Measurements from ENCODE around the gene MTUS2. TPM values are rescaled to one million over a fixed set of nuclear protein-coding genes. Genes with fewer than 3 reads are reported as not detected.
"Not testable (repeated sequence)": the region's sequence is repeated elsewhere in the genome, so short reads cannot be mapped to it uniquely, and the experiment has no call there.

MTUS2 gene
- polyA plus RNA-seq, 3 donors from 2014 or later, result 0.02 TPM; not detected in 2

DNA sequence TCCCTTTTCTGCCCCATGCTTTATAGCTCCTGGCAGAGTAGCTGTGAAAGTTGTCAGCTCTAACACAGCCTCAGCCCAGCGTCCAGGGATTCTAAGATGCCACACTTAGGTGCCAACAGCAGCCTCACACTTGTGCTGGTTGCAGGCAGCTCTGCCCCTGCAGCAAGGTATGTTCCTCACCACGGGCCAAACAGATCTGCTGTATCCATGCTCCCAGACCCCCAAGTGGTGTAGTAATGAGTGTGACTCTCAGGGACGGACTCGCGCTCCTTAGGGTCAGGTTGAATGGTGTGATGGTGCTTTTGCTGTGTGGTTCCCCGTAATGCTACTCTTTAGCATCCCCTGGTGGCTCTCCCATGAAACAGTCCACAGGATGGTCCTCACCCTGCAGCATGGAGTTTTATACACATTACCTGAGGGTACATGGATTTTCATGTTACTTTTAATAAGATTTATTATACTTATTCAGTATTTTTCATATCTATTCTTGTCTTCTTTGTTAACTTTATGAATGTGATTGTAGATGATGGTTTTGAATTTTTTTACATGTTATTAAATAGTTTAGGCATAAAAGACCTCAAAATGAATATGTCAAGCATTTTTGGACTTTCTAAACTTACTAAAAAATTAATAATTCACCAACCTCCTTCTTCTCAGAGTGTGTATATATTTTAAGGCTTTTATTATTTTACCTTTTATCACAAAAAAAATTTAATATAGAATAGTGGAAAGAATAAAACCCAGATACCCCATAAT lies 542.9 kb downstream of the MTUS2 start:
- Mint-ChIP-seq H3K4me1 (no peaks in the 10 kb centered on the region), H3K36me3 (no peaks in the 10 kb centered on the region), H3K9me3 (no peaks in the 10 kb centered on the region), H3K27ac (no peak overlapping the region), H3K4me3 (no peak overlapping the region), H3K27me3 (ENCODE audit: low read depth in 3 of 3) (peaks cover 2 to 10% (median 6%) of the 10 kb centered on the region in 3 donors)
- DNase-seq, result peak in 1 of 3 donors; percentile 16

DNA sequence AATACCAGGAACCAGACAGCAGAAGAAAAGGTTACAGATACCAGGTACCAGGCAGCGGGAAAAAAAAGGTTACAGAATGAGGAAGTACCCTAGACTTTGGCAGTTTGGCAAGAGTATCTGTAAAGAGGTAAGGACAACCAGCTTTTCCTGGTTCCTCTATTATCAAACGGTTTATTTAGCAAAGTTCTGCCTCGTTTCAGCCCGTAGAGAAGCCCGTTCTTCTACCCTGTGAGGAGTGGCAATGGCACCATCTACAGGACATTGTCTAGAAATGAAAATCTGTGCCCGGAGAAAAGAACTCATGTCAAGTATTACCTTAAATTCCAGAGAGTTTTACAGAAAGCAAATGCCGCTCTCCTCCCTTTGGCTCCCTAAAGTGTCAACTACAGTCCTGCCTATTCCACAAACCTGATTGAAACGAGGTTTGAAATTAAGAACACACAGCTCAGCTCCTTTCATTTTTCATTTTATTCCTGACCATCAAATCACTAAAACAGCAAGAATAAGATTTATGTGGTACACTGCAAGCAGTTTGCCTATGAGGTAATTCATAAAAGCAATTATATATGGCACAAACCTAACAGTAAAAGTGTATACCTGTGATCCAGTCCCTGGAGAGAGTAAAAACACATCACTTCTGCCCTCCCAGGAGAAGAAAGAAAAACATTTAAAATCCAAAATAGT lies 549.1 kb downstream of the MTUS2 start:
- Mint-ChIP-seq H3K4me1 (no peaks in the 10 kb centered on the region), H3K9me3 (peaks cover 0 to 2% (median 0%) of the 10 kb centered on the region in 6 donors), H3K27me3 (ENCODE audit: low read depth in 3 of 3) (peaks cover 0 to 15% (median 7%) of the 10 kb centered on the region in 3 donors), H3K36me3 (no peaks in the 10 kb centered on the region), H3K4me3 (no peak overlapping the region), H3K27ac (no peak overlapping the region)
- DNase-seq, result no peak

DNA sequence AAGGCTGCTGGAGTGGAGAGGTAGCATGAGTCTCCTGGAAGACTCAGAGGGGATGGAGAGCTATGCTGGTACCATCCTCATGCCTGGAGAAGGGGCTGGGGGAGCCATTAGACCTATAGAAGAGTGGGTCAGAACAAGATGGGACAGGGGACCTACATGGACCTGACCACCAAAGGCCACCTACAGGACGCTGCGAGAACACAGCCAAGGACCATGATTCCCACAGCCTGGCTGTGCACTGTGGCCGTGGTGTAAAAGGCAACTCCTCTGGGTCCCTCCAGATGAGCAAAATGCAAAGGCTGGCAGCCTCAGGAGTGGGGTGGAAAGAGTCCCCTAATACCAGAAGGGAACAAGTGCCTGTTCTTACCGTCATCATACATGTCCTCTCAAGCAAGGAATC lies 559.1 kb downstream of the MTUS2 start:
- H3K27me3 Mint-ChIP-seq (ENCODE audit: low read depth in 3 of 3), result peaks cover 0 to 9% (median 4%) of the 10 kb centered on the region in 3 donors
- no peaks in the 10 kb centered on the region for H3K36me3 Mint-ChIP-seq
- DNase-seq, result no peak
- no peaks in the 10 kb centered on the region for H3K4me1 Mint-ChIP-seq
- H3K9me3 Mint-ChIP-seq, result no peaks in the 10 kb centered on the region
- H3K4me3 Mint-ChIP-seq, result no peak overlapping the region
- no peak overlapping the region for H3K27ac Mint-ChIP-seq

GRCh38 chr13:29379865-29380264 lies 559.7 kb downstream of the MTUS2 start:
- no peaks in the 10 kb centered on the region for H3K4me1 Mint-ChIP-seq
- no peak overlapping the region for H3K4me3 Mint-ChIP-seq
- H3K27ac Mint-ChIP-seq, result no peak overlapping the region
- no peaks in the 10 kb centered on the region for H3K36me3 Mint-ChIP-seq
- DNase-seq, result no peak
- peaks cover 0 to 9% (median 4%) of the 10 kb centered on the region in 3 donors for H3K27me3 Mint-ChIP-seq (ENCODE audit: low read depth in 3 of 3)
- no peaks in the 10 kb centered on the region for H3K9me3 Mint-ChIP-seq

DNA sequence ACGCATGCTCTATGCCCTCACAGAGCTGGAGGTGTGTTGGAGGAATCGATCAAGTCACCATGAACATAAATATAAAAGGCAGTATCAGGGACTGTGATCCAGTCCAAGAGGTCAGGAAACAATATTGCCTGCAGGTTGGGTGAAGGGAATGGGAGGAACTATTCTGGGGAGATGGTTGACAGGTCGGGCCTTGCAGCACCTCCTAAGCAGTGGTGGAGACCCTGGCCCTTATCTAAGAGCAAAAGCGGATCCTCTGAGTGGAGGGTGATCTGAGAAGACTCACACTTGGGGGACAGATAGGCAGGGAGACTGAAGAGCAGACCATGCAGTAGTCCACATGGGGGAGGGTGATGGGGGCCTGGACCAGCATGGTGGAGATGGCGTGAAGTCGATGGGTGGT lies 561.9 kb downstream of the MTUS2 start:
- peaks cover under 1 to 8% (median 4%) of the 10 kb centered on the region in 3 donors for H3K27me3 Mint-ChIP-seq (ENCODE audit: low read depth in 3 of 3)
- H3K27ac Mint-ChIP-seq, result no peak overlapping the region
- DNase-seq, result no peak
- H3K9me3 Mint-ChIP-seq, result no peaks in the 10 kb centered on the region
- no peaks in the 10 kb centered on the region for H3K4me1 Mint-ChIP-seq
- H3K4me3 Mint-ChIP-seq, result no peak overlapping the region
- H3K36me3 Mint-ChIP-seq, result no peaks in the 10 kb centered on the region

GRCh38 chr13:29383476-29383875 lies 563.3 kb downstream of the MTUS2 start:
- Mint-ChIP-seq H3K27me3 (ENCODE audit: low read depth in 3 of 3) (peaks cover 4% of the 10 kb centered on the region in 3 donors), H3K36me3 (no peaks in the 10 kb centered on the region), H3K27ac (no peak overlapping the region), H3K4me3 (no peak overlapping the region), H3K9me3 (no peaks in the 10 kb centered on the region), H3K4me1 (no peaks in the 10 kb centered on the region)
- DNase-seq, result no peak

DNA sequence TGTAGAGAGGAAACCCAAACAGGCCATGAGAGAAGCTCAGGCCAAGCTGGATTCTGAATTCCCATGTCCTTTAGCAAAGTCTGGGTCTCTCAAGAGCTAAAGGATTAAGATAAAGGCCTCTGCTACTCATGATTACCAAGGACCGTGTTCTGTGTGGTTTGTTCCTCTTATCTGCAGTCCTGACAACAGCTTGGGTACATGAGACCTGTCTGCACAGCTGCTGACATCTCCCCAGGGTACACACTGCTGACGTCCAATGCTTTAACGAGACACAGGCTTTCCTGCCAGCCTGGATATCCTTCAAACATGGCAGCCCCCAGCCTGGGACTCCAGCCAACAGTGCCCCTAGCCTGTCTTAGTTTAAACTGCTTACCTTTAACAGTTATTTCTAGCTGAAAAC lies 564.3 kb downstream of the MTUS2 start:
- no peaks in the 10 kb centered on the region for H3K4me1 Mint-ChIP-seq
- no peak for DNase-seq
- no peaks in the 10 kb centered on the region for H3K9me3 Mint-ChIP-seq
- H3K36me3 Mint-ChIP-seq, result no peaks in the 10 kb centered on the region
- H3K27ac Mint-ChIP-seq, result no peak overlapping the region
- no peak overlapping the region for H3K4me3 Mint-ChIP-seq
- H3K27me3 Mint-ChIP-seq (ENCODE audit: low read depth in 3 of 3), result peaks cover 4% of the 10 kb centered on the region in 3 donors

DNA sequence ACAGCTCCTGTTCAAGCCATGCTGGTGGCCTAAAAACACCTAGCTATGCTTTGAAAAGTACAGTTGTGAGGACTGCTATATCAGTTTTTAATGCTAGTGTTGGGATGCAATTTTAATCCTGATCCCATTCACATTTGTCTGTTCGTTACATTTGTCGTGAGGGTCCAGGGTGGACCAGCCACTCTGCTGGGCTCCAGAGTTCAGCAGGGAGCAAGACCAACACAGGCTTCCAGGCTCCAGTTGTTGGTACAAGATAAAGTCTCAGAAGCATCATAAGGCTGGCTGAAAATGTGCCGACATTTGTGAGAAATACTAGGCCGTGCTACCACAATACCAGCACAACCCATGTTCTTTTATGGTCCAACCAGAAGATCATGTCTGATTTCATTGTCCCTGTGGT lies 564.7 kb downstream of the MTUS2 start:
- Mint-ChIP-seq H3K36me3 (no peaks in the 10 kb centered on the region), H3K4me1 (no peaks in the 10 kb centered on the region), H3K27me3 (ENCODE audit: low read depth in 3 of 3) (peaks cover 4% of the 10 kb centered on the region in 3 donors), H3K4me3 (no peak overlapping the region), H3K27ac (no peak overlapping the region), H3K9me3 (no peaks in the 10 kb centered on the region)
- DNase-seq, result no peak

DNA sequence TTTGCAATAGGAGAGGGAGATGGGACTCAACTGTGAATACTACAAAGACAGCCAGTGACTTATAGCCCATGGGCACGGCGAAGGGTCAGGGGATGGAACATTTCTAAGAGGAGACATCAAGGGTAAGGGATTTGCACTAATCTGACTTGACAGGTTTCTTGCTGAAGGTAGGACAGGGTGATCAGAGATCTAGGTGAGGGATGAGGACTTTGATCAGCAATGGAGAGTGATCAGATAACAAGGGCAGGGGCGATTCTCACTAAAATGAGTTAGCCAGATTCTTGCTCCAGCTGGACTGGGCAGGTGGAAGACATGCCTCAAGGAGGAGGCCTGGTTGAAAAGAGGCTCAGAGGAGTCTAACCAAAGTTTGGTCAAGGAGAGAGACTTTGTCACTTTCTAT lies 566.1 kb downstream of the MTUS2 start:
- no peaks in the 10 kb centered on the region for H3K9me3 Mint-ChIP-seq
- H3K36me3 Mint-ChIP-seq, result no peaks in the 10 kb centered on the region
- H3K4me3 Mint-ChIP-seq, result no peak overlapping the region
- no peak for DNase-seq
- no peaks in the 10 kb centered on the region for H3K4me1 Mint-ChIP-seq
- H3K27ac Mint-ChIP-seq, result no peak overlapping the region
- H3K27me3 Mint-ChIP-seq (ENCODE audit: low read depth in 3 of 3), result peaks cover 2 to 4% (median 4%) of the 10 kb centered on the region in 3 donors

GRCh38 chr13:29390598-29390997 lies 570.5 kb downstream of the MTUS2 start:
- H3K4me1 Mint-ChIP-seq; H3K9me3 Mint-ChIP-seq; H3K36me3 Mint-ChIP-seq; DNase-seq; H3K27me3 Mint-ChIP-seq (ENCODE audit: low read depth in 3 of 3); H3K27ac Mint-ChIP-seq; H3K4me3 Mint-ChIP-seq: not testable (repeated sequence)

- H3K27ac Mint-ChIP-seq, result no peak overlapping the region
- DNase-seq, result no peak
- no peaks in the 10 kb centered on the region for H3K4me1 Mint-ChIP-seq
- no peaks in the 10 kb centered on the region for H3K36me3 Mint-ChIP-seq
- no peak overlapping the region for H3K4me3 Mint-ChIP-seq
- no peaks in the 10 kb centered on the region for H3K9me3 Mint-ChIP-seq
- H3K27me3 Mint-ChIP-seq (ENCODE audit: low read depth in 3 of 3), result peaks cover 4 to 5% (median 4%) of the 10 kb centered on the region in 3 donors
These were observed 576.3 kb downstream of the MTUS2 start for GRCh38 chr13:29396446-29396845.

- H3K27ac Mint-ChIP-seq, result no peak overlapping the region
- H3K36me3 Mint-ChIP-seq, result no peaks in the 10 kb centered on the region
- H3K4me3 Mint-ChIP-seq, result no peak overlapping the region
- H3K27me3 Mint-ChIP-seq (ENCODE audit: low read depth in 3 of 3), result peaks cover 4 to 5% (median 4%) of the 10 kb centered on the region in 3 donors
- no peaks in the 10 kb centered on the region for H3K9me3 Mint-ChIP-seq
- DNase-seq, result no peak
- H3K4me1 Mint-ChIP-seq, result no peaks in the 10 kb centered on the region
These were observed 577.1 kb downstream of the MTUS2 start for GRCh38 chr13:29397265-29397664.

DNA sequence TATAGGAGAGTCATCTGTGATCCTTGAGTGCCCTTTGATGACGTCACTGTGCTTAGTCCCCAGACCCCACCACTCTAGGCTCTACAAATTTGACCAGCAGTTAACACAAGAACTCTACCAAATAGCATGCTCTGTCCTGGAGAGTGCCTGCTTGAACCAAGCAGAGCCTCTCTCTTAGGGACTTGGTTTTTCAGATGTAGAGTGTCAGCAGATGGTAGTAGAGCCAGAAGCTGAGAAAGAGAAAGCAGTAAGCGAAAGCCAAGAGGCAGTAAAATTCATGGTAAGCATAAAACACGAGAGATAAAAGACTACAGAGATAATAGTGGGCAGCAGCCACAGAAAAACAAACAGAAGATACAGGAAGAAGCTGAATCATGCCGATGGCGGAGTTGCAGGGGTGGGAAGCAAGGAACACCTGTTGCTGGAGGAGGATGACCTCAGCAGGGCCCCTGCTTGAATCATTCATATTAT lies 582.1 kb downstream of the MTUS2 start:
- H3K4me1 Mint-ChIP-seq, result no peaks in the 10 kb centered on the region
- no peak overlapping the region for H3K4me3 Mint-ChIP-seq

GRCh38 chr13:29405401-29405800 lies 585.3 kb downstream of the MTUS2 start:
- Mint-ChIP-seq H3K9me3 (no peaks in the 10 kb centered on the region), H3K4me1 (no peaks in the 10 kb centered on the region), H3K4me3 (no peak overlapping the region), H3K27me3 (ENCODE audit: low read depth in 3 of 3) (peaks cover 1 to 6% (median 4%) of the 10 kb centered on the region in 3 donors), H3K27ac (no peak overlapping the region), H3K36me3 (no peaks in the 10 kb centered on the region)
- no peak for DNase-seq

More for the DNA sequence above, 582.1 kb downstream of the MTUS2 start:
- Mint-ChIP-seq H3K27me3 (ENCODE audit: low read depth in 3 of 3) (peaks cover 1 to 6% (median 5%) of the 10 kb centered on the region in 3 donors), H3K9me3 (no peaks in the 10 kb centered on the region), H3K27ac (no peak overlapping the region), H3K36me3 (no peaks in the 10 kb centered on the region)
- DNase-seq, result no peak

Data from immature natural killer cell (primary cell).